ENCODE measurements around the gene AP1G2.

The AP1G2 gene

GRCh38 chr14:23565626-23566025 is 2.0 kb downstream of the AP1G2 start:
- TF ChIP-seq MAX (IDR thresholded peaks at IDR 0.05) (no peak), NFIC (IDR thresholded peaks at IDR 0.05) (no peak), RAD21 (IDR thresholded peaks at IDR 0.05; ENCODE audit: low read depth) (no peak), REST (IDR thresholded peaks at IDR 0.05; ENCODE audit: low read depth) (no peak), EGR1 (IDR thresholded peaks at IDR 0.05) (no peak), EP300 (IDR thresholded peaks at IDR 0.05; ENCODE audit: borderline replicate concordance) (no peak), TAF1 (IDR thresholded peaks at IDR 0.05; ENCODE audit: low read depth) (no peak), TEAD4 (IDR thresholded peaks at IDR 0.05) (no peak), FOXM1 (IDR thresholded peaks at IDR 0.05; ENCODE audit: borderline replicate concordance, low read depth) (no peak), TCF12 (IDR thresholded peaks at IDR 0.05; ENCODE audit: low read depth) (no peak), USF1 (IDR thresholded peaks at IDR 0.05) (no peak), CEBPB (IDR thresholded peaks at IDR 0.05) (no peak)

- TF ChIP-seq REST (IDR thresholded peaks at IDR 0.05; ENCODE audit: low read depth): no peak
- TF ChIP-seq TEAD4 (IDR thresholded peaks at IDR 0.05): no peak
- TF ChIP-seq EGR1 (IDR thresholded peaks at IDR 0.05): no peak
- TF ChIP-seq YY1 (IDR thresholded peaks at IDR 0.05; ENCODE audit: low read depth): no peak
- TF ChIP-seq FOXM1 (IDR thresholded peaks at IDR 0.05; ENCODE audit: borderline replicate concordance, low read depth): no peak
- TF ChIP-seq TCF12 (IDR thresholded peaks at IDR 0.05; ENCODE audit: low read depth): no peak
- TF ChIP-seq EP300 (IDR thresholded peaks at IDR 0.05; ENCODE audit: borderline replicate concordance): no peak
- TF ChIP-seq MAX (IDR thresholded peaks at IDR 0.05): no peak
- TF ChIP-seq CREB1 (IDR thresholded peaks at IDR 0.05; ENCODE audit: low read depth): no peak
- no peak for TF ChIP-seq RAD21 (IDR thresholded peaks at IDR 0.05; ENCODE audit: low read depth)
- TF ChIP-seq NFIC (IDR thresholded peaks at IDR 0.05): no peak
- TF ChIP-seq USF1 (IDR thresholded peaks at IDR 0.05): no peak
- TF ChIP-seq TAF1 (IDR thresholded peaks at IDR 0.05; ENCODE audit: low read depth): no peak
- TF ChIP-seq ZBTB7A (IDR thresholded peaks at IDR 0.05; ENCODE audit: low read depth): no peak
Observed at GRCh38 chr14:23564876-23565275, 2.7 kb downstream of the AP1G2 start.

- no peak for TF ChIP-seq USF1 (IDR thresholded peaks at IDR 0.05)
- TF ChIP-seq EGR1 (IDR thresholded peaks at IDR 0.05): no peak
- TF ChIP-seq FOXM1 (IDR thresholded peaks at IDR 0.05; ENCODE audit: borderline replicate concordance, low read depth): no peak
- TF ChIP-seq EP300 (IDR thresholded peaks at IDR 0.05; ENCODE audit: borderline replicate concordance): no peak
- no peak for TF ChIP-seq TEAD4 (IDR thresholded peaks at IDR 0.05)
- TF ChIP-seq CEBPB (IDR thresholded peaks at IDR 0.05): no peak
- TF ChIP-seq TAF1 (IDR thresholded peaks at IDR 0.05; ENCODE audit: low read depth): no peak
- no peak for TF ChIP-seq RAD21 (IDR thresholded peaks at IDR 0.05; ENCODE audit: low read depth)
Observed at GRCh38 chr14:23564181-23564812, 3.3 kb downstream of the AP1G2 start.

GRCh38 chr14:23563473-23564180 is 4.0 kb downstream of the AP1G2 start:
- TF ChIP-seq REST (IDR thresholded peaks at IDR 0.05; ENCODE audit: low read depth) (no peak), ZBTB7A (IDR thresholded peaks at IDR 0.05; ENCODE audit: low read depth) (no peak), EP300 (IDR thresholded peaks at IDR 0.05; ENCODE audit: borderline replicate concordance) (no peak), RAD21 (IDR thresholded peaks at IDR 0.05; ENCODE audit: low read depth) (no peak), USF1 (IDR thresholded peaks at IDR 0.05) (no peak), YY1 (IDR thresholded peaks at IDR 0.05; ENCODE audit: low read depth) (no peak), CEBPB (IDR thresholded peaks at IDR 0.05) (no peak), TEAD4 (IDR thresholded peaks at IDR 0.05) (no peak), MAX (IDR thresholded peaks at IDR 0.05) (no peak), EGR1 (IDR thresholded peaks at IDR 0.05) (no peak), NFIC (IDR thresholded peaks at IDR 0.05) (no peak), FOXM1 (IDR thresholded peaks at IDR 0.05; ENCODE audit: borderline replicate concordance, low read depth) (no peak), CREB1 (IDR thresholded peaks at IDR 0.05; ENCODE audit: low read depth) (no peak), TAF1 (IDR thresholded peaks at IDR 0.05; ENCODE audit: low read depth) (no peak)

Measured in Ishikawa (cell line).